GM19397 (cell line): ENCODE results near the gene C19orf73.

Experiments used
- ATAC-seq: cut with Tn5 transposase; IDR thresholded peaks from one replicate; pipeline ENCODE4 v1.9.1; 2021; ENCODE audit warnings: mild to moderate bottlenecking, moderate library complexity; ENCODE audit not compliant: unreplicated experiment

Gene C19orf73, protein sequence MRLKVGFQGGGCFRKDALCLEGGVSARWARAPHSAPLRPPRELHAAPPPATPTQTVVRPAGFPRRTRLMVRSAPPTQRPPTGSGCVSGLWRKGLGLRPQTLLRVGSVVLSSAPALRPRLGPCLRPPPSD

DNA sequence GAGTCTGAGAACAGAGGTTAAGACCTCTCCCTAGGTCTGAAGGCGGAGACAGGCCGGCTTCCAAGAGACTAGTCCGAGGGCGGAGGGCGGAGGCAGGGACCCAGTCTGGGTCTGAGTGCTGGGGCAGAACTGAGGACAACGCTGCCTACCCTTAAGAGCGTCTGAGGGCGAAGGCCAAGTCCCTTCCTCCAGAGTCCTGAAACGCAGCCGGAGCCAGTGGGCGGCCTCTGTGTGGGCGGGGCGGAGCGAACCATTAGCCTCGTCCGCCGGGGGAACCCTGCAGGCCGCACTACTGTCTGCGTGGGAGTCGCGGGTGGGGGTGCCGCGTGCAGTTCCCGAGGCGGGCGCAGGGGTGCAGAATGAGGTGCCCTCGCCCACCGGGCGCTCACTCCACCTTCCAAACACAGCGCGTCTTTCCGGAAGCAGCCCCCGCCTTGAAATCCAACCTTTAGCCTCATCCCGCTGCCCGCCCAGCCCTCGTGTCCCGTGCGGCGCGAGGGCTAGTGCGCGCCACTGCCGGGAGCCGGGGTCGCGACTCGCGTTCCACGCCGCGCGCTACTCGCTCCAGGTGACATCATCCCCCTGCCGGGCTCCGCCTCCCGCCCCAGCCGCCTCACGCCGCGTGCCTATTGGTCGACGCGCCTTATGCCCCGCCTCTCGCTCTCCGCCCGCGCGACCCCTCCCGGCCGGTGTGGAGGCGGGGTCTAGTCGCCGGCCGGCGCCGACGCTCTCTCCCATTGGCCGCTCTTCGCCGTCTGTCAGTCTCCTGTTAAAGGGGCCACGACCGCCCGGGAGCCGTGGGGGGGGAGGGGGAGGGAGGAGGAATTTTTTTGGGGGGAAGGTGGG is at the start of gene C19orf73:
C19orf73 (minus strand) TSS at position 579 of the 846 bp plus-strand sequence; CDS start at position 458, 121 bp downstream.
- peak; percentile 85 for ATAC-seq

DNA sequence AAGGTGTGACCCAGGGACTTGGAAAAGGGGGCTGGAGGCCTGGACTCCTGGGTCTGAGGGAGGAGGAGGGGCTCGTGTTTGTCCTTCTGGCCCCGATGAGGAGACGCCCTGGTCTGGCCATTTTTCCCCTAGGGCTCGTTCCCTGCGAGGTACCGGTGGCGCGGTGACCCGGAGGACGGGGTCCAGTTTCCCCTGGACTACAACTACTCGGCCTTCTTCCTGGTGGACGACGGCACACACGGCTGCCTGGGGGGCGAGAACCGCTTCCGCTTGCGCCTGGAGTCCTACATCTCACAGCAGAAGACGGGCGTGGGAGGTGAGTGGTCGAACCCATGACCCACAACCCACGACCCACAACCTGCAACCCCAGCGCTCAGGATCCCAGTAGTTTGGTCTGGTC is 49.5 kb upstream of the C19orf73 start:
- no peak for ATAC-seq

DNA sequence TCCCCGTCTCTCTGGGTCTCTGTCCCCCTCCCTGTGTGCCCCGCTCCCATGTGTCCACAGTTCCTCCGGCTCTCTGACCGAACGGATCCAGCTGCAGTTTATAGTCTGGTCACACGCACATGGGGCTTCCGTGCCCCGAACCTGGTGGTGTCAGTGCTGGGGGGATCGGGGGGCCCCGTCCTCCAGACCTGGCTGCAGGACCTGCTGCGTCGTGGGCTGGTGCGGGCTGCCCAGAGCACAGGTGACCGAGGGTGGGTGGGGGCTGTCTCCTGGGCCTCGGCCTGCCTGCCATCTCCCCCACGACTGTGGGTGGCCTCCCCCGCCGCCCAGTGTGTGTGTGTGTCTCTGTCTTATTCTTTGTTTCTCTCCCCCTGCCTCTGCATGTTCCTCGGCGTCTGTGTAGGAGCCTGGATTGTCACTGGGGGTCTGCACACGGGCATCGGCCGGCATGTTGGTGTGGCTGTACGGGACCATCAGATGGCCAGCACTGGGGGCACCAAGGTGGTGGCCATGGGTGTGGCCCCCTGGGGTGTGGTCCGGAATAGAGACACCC is 49.0 kb upstream of the C19orf73 start:
- no peak for ATAC-seq

DNA sequence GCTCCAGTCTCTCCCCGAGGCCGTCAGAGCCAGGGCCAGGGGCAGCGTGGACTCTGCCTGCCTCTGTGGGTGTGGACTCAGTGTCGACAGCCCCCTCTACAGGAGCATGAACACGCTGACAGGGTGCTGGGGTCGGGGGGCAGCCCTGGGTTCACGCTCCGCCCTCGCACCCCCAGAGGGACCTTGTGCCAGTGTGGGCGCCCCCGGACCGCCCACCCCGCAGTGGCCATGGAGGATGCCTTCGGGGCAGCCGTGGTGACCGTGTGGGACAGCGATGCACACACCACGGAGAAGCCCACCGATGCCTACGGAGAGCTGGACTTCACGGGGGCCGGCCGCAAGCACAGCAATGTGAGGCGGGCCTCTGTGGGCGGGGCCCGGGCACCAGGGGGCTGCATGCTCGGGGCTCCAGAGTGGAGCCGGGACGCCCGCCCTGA is 46.9 kb upstream of the C19orf73 start:
- ATAC-seq, result no peak

DNA sequence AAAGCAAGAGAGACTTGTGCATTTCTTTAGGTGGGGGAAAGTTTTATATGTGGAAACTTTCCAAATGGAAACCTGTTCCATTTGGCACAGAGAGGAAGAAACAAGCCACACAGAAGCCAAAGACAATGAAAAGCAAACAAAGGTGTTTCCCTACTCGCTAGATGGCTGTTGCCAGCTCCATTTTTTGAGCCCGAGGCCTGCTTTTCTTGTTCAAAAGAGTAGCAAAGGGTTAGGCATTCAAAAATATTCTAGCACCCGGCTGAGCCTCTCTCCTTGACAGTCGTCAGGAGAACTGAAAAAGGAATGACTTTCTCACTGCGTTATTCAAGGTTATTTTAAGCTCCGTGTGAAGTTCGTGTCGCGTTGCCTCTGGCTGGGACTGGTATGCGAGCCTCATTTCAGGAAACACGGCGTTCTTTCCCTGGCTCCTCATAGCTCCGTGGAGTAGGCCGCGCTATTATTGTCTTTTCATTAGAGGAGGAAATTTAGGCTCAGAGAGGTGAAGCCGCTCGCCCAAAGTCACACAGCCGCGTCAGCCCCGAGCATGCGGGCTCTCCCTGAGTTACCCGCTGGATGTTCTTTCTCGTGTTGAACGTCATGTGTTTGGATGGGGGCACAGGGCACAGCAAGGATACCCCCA is 46.3 kb upstream of the C19orf73 start:
- no peak for ATAC-seq

DNA sequence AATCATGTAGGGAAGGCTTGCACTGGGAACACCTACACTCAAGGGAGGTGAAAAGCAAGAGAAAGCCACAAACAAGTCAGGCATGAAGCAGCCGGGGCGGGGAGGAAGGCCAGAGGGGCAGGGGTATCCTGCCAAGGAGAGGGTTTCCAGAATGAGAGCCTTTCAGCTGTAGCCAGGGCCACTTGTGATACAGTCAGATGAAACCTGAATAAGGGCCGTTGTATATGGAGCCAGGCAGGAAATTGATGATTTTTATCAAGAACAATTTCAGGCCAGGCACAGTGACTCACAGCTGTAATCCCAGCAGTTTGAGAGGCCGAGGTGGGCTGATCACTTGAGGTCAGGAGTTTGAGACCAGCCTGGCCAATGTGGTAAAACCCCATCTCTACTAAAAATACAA is 43.0 kb upstream of the C19orf73 start:
- no peak for ATAC-seq

DNA sequence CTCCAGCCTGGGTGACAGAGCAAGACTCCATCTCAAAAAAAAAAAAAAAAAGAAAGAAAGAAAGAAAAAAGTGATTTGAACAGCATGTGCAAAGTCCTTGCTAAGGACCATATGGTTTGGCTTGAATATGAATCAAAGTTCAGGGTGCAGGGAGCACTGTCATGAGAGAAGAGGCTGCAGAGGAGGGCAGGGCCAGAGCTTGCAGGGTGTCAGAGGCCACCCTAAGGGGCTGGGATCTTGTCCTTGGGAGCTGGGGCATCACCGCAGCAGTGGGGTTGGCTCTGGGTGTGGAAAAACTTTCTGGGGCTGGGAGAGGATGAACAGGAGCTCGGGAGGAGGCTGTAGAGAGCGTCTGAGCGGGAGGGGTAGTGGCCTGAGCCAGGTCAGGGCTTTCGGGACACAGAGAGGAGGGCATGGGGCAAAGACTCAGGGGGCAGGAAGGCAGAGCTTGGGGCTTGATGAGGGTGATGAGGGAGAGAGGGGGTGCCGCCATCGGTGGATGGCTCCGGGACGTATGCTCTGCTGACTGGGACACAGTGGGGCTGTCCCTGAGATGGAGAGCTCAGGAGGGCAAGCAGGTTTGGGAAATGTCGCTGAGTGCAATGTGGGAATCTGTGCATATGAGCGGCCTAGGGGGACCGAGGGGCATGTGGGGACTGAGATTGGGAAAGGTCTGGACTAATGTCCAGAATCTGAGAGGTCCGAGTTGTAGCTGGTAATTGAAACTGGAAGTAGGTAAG is 41.7 kb upstream of the C19orf73 start:
- ATAC-seq, result no peak

DNA sequence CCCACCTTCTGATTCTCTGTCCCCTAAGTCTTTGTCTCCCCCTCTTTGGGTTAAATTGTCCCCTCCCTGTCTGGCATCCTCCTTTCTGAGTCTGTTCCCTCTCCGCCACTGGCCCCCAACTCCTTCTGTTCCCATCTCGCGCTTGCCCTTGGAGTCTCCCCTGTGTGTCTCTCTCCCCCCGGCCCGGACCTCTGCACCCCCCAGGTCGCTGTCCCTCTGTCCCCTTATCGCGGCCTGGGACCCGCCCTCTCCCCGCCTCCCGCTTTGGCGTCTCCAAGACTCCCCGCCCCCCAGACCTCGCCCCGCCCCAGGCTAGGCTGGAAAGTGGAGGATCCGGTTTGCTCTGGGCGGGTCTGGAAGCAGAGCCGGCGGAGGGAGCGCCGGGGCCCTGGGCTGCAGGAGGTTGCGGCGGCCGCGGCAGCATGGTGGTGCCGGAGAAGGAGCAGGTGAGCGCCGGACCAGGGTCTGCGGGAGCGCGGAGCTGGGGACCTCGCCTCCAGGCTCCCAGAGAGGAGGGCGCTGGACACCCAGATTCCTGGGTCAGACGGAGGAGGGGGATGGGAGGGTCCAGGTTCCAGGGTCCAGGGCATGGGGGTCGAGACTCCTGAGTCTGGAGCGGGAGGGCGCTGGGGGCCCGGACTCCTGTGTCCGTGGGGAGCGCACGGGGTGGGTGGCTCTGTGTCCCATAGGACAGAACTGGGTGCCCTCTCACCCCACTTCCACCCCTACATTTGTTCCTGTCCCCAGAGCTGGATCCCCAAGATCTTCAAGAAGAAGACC is 38.7 kb upstream of the C19orf73 start, which contains the start of gene TRPM4:
TRPM4 (plus strand) TSS at position 348 of the 780 bp plus-strand sequence; CDS start at position 423, 75 bp downstream.
- ATAC-seq, result no peak

DNA sequence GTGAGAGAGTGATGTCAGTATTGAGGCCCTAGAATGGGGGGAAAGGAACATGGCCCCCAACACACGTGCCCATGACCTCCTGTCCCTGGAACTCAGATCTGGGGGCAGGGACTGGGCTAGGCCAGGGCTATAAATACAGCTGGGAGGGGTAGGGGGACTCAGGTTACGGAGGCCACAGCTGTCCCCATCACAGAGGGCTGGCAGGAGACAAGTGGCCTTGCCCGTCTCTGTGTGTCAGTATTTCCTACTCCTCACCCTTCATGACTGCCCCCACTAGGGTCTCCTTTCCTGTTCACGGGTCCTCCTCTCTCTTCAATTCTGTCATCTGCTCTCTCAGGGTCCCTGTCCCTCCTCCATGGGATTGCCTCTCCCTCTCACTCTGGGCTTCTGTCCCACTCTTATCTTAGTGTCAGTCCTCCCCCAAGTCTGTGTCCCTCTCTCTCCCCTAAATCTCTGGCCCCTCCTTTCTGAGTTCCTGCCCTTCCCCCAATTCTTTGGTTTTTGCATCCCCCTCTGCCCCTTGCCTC is 36.9 kb upstream of the C19orf73 start:
- no peak for ATAC-seq

DNA sequence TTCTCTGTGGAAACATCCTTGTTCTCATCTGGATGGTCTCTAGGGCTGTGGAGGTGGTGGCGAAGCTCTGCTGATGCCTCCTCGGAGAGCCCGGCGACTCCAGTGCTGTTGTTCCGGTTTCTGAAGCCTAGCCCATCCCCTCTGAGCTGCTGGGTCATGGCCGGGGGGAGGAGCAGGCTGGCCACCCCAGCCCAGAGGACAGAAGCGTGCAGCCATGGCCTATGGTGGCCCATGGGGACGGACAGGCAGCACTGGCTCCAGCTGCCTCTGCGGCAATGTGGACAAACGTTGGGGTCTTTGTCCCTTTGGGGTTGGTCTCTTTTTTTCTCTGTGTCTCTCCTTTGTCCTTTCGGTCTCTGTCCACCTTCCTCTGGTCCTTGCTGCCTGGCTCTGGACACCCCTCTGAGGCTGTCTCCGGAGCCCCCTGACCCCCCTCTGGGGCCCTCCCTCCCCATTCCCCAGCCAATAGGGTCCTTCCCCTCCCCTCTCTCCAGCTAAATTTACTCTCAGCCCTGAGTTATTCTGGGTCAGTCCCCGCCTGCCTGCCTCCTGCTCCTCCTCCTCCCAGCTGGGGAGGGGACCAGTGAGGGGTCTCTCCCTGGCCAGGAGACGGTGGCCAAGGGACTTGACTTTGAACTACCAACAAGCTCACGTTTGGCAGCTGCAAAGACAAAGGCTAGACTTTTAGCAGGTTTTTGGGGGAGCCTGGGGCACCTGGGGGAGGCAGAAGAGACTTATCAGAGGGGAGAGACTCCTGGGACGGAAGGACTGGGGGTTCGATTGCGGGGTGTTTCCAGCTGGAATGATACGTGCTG is 36.3 kb upstream of the C19orf73 start, which contains the start of gene HRC:
HRC (minus strand) TSS at position 392 of the 815 bp plus-strand sequence; CDS start at position 233, 159 bp downstream.
- ATAC-seq, result no peak

DNA sequence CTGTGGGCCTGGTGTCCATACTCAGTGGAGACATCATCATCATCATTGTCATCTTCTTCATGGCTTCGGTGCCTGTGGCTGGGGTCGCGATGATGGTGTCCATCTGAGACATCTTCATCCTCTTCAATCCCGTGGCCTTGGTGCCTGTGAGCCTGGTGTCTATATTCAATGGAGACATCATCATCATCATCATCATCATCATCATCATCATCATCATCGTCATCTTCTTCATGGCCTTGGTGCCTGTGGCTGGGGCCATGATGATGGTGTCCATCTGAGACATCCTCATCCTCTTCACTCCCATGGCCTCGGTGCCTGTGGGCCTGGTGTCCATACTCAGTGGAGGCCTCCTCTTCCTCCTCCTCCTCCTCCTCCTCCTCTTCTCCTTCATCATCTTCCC is 35.3 kb upstream of the C19orf73 start:
- ATAC-seq, result no peak

DNA sequence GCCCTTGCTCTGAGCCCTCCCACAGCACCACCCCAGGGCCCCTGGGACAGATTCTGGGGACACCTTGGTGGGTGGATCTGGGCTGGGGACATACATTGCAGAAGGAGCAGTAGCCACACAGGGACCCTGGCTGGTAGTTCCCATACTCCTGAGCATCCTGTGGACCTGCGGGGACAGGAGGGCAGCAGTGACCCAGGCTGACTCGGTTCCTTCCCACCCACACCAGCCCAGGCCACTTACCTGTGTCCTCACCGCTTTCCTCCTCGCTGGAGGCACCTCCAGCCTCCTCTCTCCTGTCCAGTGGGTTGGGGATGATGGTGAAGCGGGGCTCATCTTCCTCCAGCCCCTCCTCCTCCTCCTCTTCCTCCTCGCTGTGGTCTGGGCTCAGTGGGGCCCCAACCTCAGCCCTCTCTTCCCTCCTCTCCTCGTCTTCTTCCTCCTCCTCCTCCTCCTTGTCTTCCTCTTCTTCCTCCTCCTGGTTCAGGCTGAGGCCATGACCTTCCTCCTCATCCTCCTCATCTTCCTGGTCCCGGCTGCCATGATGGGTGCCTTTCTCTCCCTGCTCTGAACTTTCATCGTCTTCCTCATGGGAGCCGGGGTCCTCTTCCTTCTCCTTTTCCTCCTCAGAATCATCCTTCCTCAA is 34.3 kb upstream of the C19orf73 start:
- no peak for ATAC-seq

DNA sequence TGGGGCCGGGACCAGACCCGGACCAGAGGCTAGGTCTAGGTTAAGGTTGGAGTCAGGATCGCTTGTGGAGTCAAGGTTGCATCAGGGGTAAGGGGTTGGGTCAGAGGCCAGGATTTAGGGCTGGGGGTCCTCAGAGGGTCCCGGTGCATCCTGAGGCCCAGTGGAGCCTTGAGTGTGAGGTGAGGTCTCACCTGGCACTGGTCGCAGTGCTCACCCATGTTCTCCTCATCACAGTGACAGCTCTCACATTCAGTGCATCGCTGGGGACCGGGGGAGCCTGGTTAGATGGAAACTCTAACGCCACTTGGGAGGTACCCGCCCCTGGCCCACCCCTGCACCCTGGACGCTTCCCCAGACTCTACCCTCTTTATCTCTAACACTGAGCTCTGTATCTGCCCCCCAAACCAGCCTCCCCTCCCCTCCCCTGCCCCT is 33.2 kb upstream of the C19orf73 start:
- ATAC-seq, result no peak

DNA sequence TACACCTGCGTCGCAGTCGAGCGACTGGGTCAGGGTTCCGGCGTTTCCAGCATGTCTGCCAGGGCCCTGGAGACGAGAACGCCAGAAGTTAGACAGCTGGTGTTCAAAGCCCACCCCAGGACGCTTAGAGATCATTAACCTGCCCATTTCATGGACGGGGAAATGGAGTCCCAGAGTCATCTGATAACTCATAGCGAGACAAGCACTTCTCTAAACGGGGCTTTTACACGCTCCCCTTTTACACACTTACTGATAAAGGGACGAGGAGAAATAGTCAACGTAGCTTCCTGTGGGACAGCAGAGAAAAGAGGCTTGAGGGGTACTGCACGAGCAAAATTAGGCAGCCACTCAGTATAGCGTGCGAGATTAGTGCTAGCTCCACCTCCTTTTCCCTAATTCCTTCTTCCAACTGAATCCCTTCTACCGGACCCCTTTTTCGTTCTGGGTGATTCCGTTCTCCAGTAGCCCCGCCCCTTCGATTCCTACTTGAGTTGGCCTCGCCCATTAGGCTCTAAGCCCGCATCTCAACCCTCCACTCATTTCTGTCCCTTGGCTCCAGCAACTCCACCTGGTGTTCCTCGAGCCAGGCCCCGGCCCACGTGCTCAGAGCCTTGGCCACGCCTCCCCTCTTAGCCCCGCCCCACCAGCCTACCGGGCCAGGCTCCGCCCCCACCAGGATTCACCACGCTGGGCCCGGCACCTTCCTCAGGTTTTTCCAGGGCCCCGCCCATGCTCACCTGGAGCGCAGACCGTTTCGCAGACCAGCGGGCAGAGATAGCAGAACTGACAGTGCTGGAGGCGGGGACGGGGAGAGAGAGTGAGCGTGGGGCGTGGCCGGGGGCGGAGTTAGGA is 32.5 kb upstream of the C19orf73 start:
- ATAC-seq, result no peak

DNA sequence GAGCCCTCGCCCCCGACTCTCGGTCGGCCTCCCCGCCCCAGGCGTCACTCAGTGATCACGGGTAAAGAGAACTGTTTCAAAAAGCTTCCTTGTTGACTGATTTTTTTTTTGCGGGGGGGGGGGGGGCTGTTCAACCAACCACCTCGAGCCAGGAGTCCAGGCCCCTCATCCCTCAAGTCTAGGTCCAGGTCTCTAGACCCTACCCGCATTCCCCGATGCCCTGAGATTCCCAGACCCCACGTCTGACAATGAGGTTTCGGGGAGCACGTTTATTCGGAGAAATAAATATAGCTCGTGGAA is 32.0 kb upstream of the C19orf73 start:
- ATAC-seq, result no peak

DNA sequence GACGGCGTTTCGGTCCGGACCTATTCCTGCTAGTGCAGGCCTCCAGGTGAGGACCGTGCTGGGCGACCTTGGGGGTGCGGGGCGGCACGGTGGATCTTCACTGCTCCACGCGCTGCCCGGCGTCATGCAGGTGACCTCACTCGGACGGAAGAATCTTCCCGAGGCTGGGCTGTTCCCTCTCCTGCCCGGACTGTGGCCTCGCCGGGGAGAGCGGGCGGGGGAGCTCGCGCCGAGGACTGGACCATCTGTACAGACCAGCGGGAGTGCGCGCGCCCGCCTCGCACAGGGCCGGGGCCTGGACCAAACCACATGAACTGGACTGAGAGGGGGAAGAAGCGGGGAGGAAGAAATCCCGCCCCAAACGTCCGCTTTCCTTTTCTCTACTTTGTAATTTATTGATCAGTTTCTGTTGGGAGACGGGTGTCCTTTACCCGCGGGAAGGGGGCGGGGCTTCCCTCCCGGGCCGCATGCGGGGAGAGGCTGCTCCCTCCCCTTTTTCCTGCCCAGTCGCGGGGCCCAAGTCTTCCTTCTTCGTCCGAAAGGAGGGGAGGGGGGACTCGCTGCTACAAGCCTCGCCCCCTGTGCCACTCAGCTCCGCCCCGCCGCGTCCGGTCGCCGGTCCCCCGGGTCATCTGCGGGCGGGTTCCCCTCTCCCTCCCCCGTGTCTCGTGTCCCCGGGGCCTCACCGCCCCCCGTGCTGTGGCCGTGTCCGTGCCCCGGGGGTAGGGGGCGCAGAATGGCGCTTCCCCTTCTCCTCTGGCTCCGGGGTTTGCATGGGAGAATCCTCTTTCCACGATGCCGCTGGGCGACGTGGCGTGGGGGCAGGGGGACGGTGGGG is 31.4 kb upstream of the C19orf73 start:
- no peak for ATAC-seq

DNA sequence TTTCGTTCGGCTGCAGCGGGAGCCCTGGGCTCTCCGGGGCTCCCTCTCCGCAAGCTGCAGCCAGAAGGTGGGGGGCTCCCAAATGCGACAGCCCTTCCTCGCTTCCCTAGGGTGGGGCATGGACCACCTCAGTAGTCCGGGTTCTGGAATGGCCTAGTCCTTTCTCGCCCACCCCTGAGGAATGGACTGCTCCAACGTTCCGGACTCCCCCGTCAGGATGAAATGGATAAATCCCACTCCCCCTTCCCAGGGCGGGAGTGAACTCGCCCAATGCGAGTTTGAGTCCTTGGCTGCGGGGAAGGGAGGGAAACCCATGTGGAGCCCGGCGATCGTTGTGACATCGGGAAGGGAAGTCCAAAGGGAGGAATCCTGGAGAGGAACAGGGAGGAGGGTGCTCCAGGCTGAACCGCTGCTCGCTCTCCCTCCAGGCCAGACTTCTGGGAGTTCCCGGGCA is 30.7 kb upstream of the C19orf73 start:
- no peak for ATAC-seq
